PC-3 (cell line): ENCODE data around the gene PACRG. TPM values are rescaled to one million over a fixed set of nuclear protein-coding genes. Genes with fewer than 3 reads are reported as not detected.

Experiments
- ATAC-seq: fragments of 200-7000 bp; cut with Tn5 transposase; 2 replicates; pipeline ENCODE4 v1.9.1; 2020; ENCODE audit warnings: mild to moderate bottlenecking, moderate library complexity
- BruUV-seq: library from RNA; stranded (reverse); fragments of 400-500 nt; replicated peaks from 2 replicates; lab custom pipeline; 2021; lab: Mats Ljungman, UMichigan
- CTCF ChIA-PET: fragments of 300-600 bp; sonication (Branson Sonifier 250); formaldehyde crosslinking; loops from one replicate; lab custom pipeline; 2022; ENCODE audit warnings: antibody characterized with exemption; lab: Charles Lee
- POLR2A ChIA-PET: fragments of 300-600 bp; sonication (Branson Sonifier 250); formaldehyde crosslinking; loops from one replicate; lab custom pipeline; 2022; ENCODE audit warnings: antibody characterized with exemption; ENCODE audit not compliant: unreplicated experiment; lab: Charles Lee
- DNase-seq: peaks from one replicate; pipeline ENCODE4 v3.0.0-alpha.2; 2015
- H2AFZ ChIP-seq: fragments of 300-600 bp; sonication (generic); 2 replicates; pipeline ENCODE4 v1.6.0; 2016; ENCODE audit warnings: antibody characterized with exemption, low read length
- H3F3A ChIP-seq: fragments of 300-600 bp; sonication (generic); one replicate; pipeline ENCODE4 v1.6.0; 2017; ENCODE audit warnings: antibody characterized with exemption, low read length, control low read depth, mild to moderate bottlenecking; ENCODE audit not compliant: unreplicated experiment
- H3K27ac ChIP-seq: fragments of 300-600 bp; sonication (generic); 2 replicates; pipeline ENCODE4 v1.5.1; 2016; ENCODE audit warnings: mild to moderate bottlenecking, low read length
- H3K27me3 ChIP-seq: fragments of 300-600 bp; sonication (generic); 2 replicates; pipeline ENCODE4 v1.6.1; 2016; ENCODE audit warnings: low read length, mixed read lengths
- H3K36me3 ChIP-seq: fragments of 300-600 bp; sonication (generic); 2 replicates; pipeline ENCODE4 v1.6.1; 2016; ENCODE audit warnings: low read depth, mixed run types, low read length, mixed read lengths
- H3K4me1 ChIP-seq: fragments of 300-600 bp; sonication (generic); 2 replicates; pipeline ENCODE4 v1.5.1; 2016; ENCODE audit warnings: low read length; ENCODE audit not compliant: insufficient read depth
- H3K4me2 ChIP-seq: fragments of 300-600 bp; sonication (generic); 2 replicates; pipeline ENCODE4 v1.6.0; 2016; ENCODE audit warnings: low read length
- H3K4me3 ChIP-seq: fragments of 300-600 bp; sonication (generic); 2 replicates; pipeline ENCODE4 v1.5.1; 2016; ENCODE audit warnings: mild to moderate bottlenecking, low read length, mixed read lengths
- H3K79me2 ChIP-seq: fragments of 300-600 bp; sonication (generic); 2 replicates; pipeline ENCODE4 v1.6.1; 2017; ENCODE audit warnings: low read length, mixed read lengths
- H3K9ac ChIP-seq: fragments of 300-600 bp; sonication (generic); 2 replicates; pipeline ENCODE4 v1.6.0; 2016; ENCODE audit warnings: mild to moderate bottlenecking, low read length
- H3K9me2 ChIP-seq: fragments of 300-600 bp; sonication (generic); replicated peaks from 2 replicates; pipeline ENCODE4 v1.6.1; 2016; ENCODE audit warnings: mixed run types, low read length, mixed read lengths
- H3K9me3 ChIP-seq: fragments of 300-600 bp; sonication (generic); 2 replicates; pipeline ENCODE4 v1.6.1; 2016; ENCODE audit warnings: low read length, mixed read lengths
- H4K20me1 ChIP-seq: fragments of 300-600 bp; sonication (generic); 2 replicates; pipeline ENCODE4 v1.6.1; 2016; ENCODE audit warnings: low read length, mixed read lengths
- CTCF ChIP-seq: fragments of 300-600 bp; sonication (generic); conservative IDR thresholded peaks from 2 replicates; pipeline ENCODE4 v1.5.1; 2017; ENCODE audit warnings: antibody characterized with exemption, low read depth, mild to moderate bottlenecking, low read length
- EZH2 ChIP-seq: fragments of 300-600 bp; sonication (generic); IDR thresholded peaks from one replicate; pipeline ENCODE4 v1.6.1; 2017; ENCODE audit warnings: antibody characterized with exemption, mild to moderate bottlenecking, low read length; ENCODE audit not compliant: unreplicated experiment
- EZH2phosphoT487 ChIP-seq: fragments of 300-600 bp; sonication (generic); IDR thresholded peaks from 2 replicates; pipeline ENCODE4 v1.6.1; 2018; ENCODE audit warnings: mild to moderate bottlenecking, antibody characterized with exemption, low read length, borderline replicate concordance
- intact Hi-C: fragments of 100-400 bp; cut with micrococcal nuclease; formaldehyde crosslinking; loops from 2 replicates; pipeline ENCODE4 v1.9.0; 2023
- total RNA-seq: library from RNA; depleted of rRNA; stranded (reverse); fragments of >200 nt; gene quantifications from 2 replicates; pipeline ENCODE4 v1.2.3, GENCODE V29; 2014

The PACRG gene
- total RNA-seq, 1 experiment from 2014 or later, result not detected

- H3K9ac ChIP-seq, result no peak overlapping the region
- H2AFZ ChIP-seq, result no peak overlapping the region
- H3K9me3 ChIP-seq, result no peaks in the 10 kb centered on the region
- H3K4me3 ChIP-seq, result no peak overlapping the region
- intact Hi-C loops, result no loop called here
- ATAC-seq (no peak), DNase-seq (no peak)
- H3K79me2 ChIP-seq, result no peaks in the 10 kb centered on the region
- ChIA-PET CTCF (no interaction called here), POLR2A (no interaction called here)
- H3F3A ChIP-seq, result no peaks in the 10 kb centered on the region
- no peaks in the 10 kb centered on the region for H3K36me3 ChIP-seq
- no peaks in the 10 kb centered on the region for H3K4me1 ChIP-seq
- no TSS peak for BruUV-seq
- H3K9me2 ChIP-seq, result no peaks in the 10 kb centered on the region
- no peaks in the 10 kb centered on the region for H4K20me1 ChIP-seq
- no peaks in the 10 kb centered on the region for H3K27me3 ChIP-seq
- TF ChIP-seq EZH2, result no peak
- TF ChIP-seq EZH2phosphoT487, result no peak
- TF ChIP-seq CTCF, result no peak
- no peak overlapping the region for H3K4me2 ChIP-seq
- H3K27ac ChIP-seq, result no peak overlapping the region
Observed at GRCh38 chr6:163301726-163302635, 574.2 kb downstream of the PACRG start.

GRCh38 chr6:163302747-163303146 is 575.0 kb downstream of the PACRG start:
- DNase-seq (no peak), ATAC-seq (no peak)
- Histone ChIP-seq H4K20me1 (no peaks in the 10 kb centered on the region), H3K79me2 (no peaks in the 10 kb centered on the region), H3K9ac (no peak overlapping the region), H3K9me2 (no peaks in the 10 kb centered on the region), H3F3A (no peaks in the 10 kb centered on the region), H3K27ac (no peak overlapping the region), H3K4me1 (no peaks in the 10 kb centered on the region), H3K27me3 (no peaks in the 10 kb centered on the region), H3K9me3 (no peaks in the 10 kb centered on the region), H2AFZ (no peak overlapping the region), H3K4me3 (no peak overlapping the region), H3K36me3 (no peaks in the 10 kb centered on the region), H3K4me2 (no peak overlapping the region)
- BruUV-seq, result no TSS peak
- TF ChIP-seq CTCF (no peak), EZH2 (no peak), EZH2phosphoT487 (no peak)
- intact Hi-C loops, result no loop called here
- CTCF ChIA-PET, result no interaction called here
- POLR2A ChIA-PET, result interaction anchor here (0.6 kb wide), 1 partner anchor 13 kb away, joined by 3 read pairs; no protein-coding TSS in a partner anchor

- no TSS peak for BruUV-seq
- H3K27me3 ChIP-seq, result no peaks in the 10 kb centered on the region
- no peak overlapping the region for H3K4me2 ChIP-seq
- H3K4me1 ChIP-seq, result peaks cover 29% of the 10 kb centered on the region
- CTCF ChIA-PET, result no interaction called here
- intact Hi-C loops, result no loop called here
- H3K36me3 ChIP-seq, result no peaks in the 10 kb centered on the region
- H3K4me3 ChIP-seq, result no peak overlapping the region
- no peak for ATAC-seq
- no peak overlapping the region for H3K9ac ChIP-seq
- no peak overlapping the region for H2AFZ ChIP-seq
- H3F3A ChIP-seq, result peaks cover 7% of the 10 kb centered on the region
- TF ChIP-seq EZH2, result no peak
- TF ChIP-seq CTCF, result no peak
- no peak for TF ChIP-seq EZH2phosphoT487
- no peak for DNase-seq
- POLR2A ChIA-PET, result no interaction called here
- no peaks in the 10 kb centered on the region for H4K20me1 ChIP-seq
- H3K9me3 ChIP-seq, result no peaks in the 10 kb centered on the region
- H3K79me2 ChIP-seq, result peaks cover 6% of the 10 kb centered on the region
- H3K27ac ChIP-seq, result no peak overlapping the region
- H3K9me2 ChIP-seq, result no peaks in the 10 kb centered on the region
Observed at GRCh38 chr6:163306000-163306399, 578.2 kb downstream of the PACRG start.
